Mucosa of stomach (tissue), 1 donor: ENCODE measurements around the gene NUP62.

Experiments
- H3K27me3 ChIP-seq: one replicate; pipeline ENCODE4 v1.7.0; 2013; ENCODE audit warnings: mild to moderate bottlenecking, low read length; ENCODE audit not compliant: control insufficient read depth, insufficient read depth
- H3K36me3 ChIP-seq: one replicate; pipeline ENCODE4 v1.7.0; 2013; ENCODE audit warnings: low read length; ENCODE audit not compliant: control insufficient read depth, insufficient read depth
- H3K4me1 ChIP-seq: one replicate; pipeline ENCODE4 v1.7.0; 2013; ENCODE audit warnings: mild to moderate bottlenecking, low read length; ENCODE audit not compliant: control insufficient read depth, insufficient read depth
- H3K4me3 ChIP-seq: one replicate; pipeline ENCODE4 v1.7.0; 2013; ENCODE audit warnings: low read length
- H3K9ac ChIP-seq: one replicate; pipeline ENCODE4 v1.7.0; 2013; ENCODE audit warnings: mild to moderate bottlenecking, low read length, moderate library complexity
- H3K9me3 ChIP-seq: one replicate; pipeline ENCODE4 v1.7.0; 2013; ENCODE audit warnings: mild to moderate bottlenecking, low read length, moderate library complexity; ENCODE audit not compliant: control insufficient read depth
- donor health status: Pancreatic carcinoma.

Gene NUP62

GRCh38 chr19:49920624-49921363 is 8.5 kb downstream of the NUP62 start:
- H3K36me3 ChIP-seq = no peaks in the 10 kb centered on the region
- no peaks in the 10 kb centered on the region for H3K4me1 ChIP-seq
- H3K9me3 ChIP-seq = no peaks in the 10 kb centered on the region
- H3K4me3 ChIP-seq = no peak overlapping the region
- H3K9ac ChIP-seq = no peak overlapping the region
- H3K27me3 ChIP-seq = no peaks in the 10 kb centered on the region

- peaks cover 3% of the 10 kb centered on the region for H3K36me3 ChIP-seq
- no peak overlapping the region for H3K4me3 ChIP-seq
- H3K9ac ChIP-seq = no peak overlapping the region
- no peaks in the 10 kb centered on the region for H3K4me1 ChIP-seq
- H3K9me3 ChIP-seq = no peaks in the 10 kb centered on the region
- no peaks in the 10 kb centered on the region for H3K27me3 ChIP-seq
Observed at GRCh38 chr19:49918089-49918488, 11.2 kb downstream of the NUP62 start.

- Histone ChIP-seq H3K36me3 (peaks cover 8% of the 10 kb centered on the region), H3K9me3 (no peaks in the 10 kb centered on the region), H3K4me1 (no peaks in the 10 kb centered on the region), H3K9ac (no peak overlapping the region), H3K27me3 (no peaks in the 10 kb centered on the region), H3K4me3 (no peak overlapping the region)
Observed at GRCh38 chr19:49916839-49917733, 12.2 kb downstream of the NUP62 start.

GRCh38 chr19:49915271-49915670 is 14.0 kb downstream of the NUP62 start:
- Histone ChIP-seq H3K27me3 (no peaks in the 10 kb centered on the region), H3K9ac (no peak overlapping the region), H3K9me3 (no peaks in the 10 kb centered on the region), H3K4me3 (no peak overlapping the region), H3K36me3 (peaks cover 8% of the 10 kb centered on the region), H3K4me1 (peaks cover 3% of the 10 kb centered on the region)

GRCh38 chr19:49913720-49914119 is 15.6 kb downstream of the NUP62 start:
- H3K4me1 ChIP-seq = peaks cover 3% of the 10 kb centered on the region
- no peaks in the 10 kb centered on the region for H3K27me3 ChIP-seq
- H3K36me3 ChIP-seq = peaks cover 8% of the 10 kb centered on the region
- no peaks in the 10 kb centered on the region for H3K9me3 ChIP-seq
- no peak overlapping the region for H3K4me3 ChIP-seq
- no peak overlapping the region for H3K9ac ChIP-seq

GRCh38 chr19:49912965-49913685 is 16.2 kb downstream of the NUP62 start:
- H3K9me3 ChIP-seq = no peaks in the 10 kb centered on the region
- H3K36me3 ChIP-seq = peaks cover 8% of the 10 kb centered on the region
- H3K27me3 ChIP-seq = no peaks in the 10 kb centered on the region
- H3K4me1 ChIP-seq = peaks cover 3% of the 10 kb centered on the region
- H3K9ac ChIP-seq = no peak overlapping the region
- H3K4me3 ChIP-seq = no peak overlapping the region

- H3K36me3 ChIP-seq = peaks cover 8% of the 10 kb centered on the region
- H3K9me3 ChIP-seq = no peaks in the 10 kb centered on the region
- no peaks in the 10 kb centered on the region for H3K27me3 ChIP-seq
- H3K9ac ChIP-seq = no peak overlapping the region
- H3K4me1 ChIP-seq = peaks cover 3% of the 10 kb centered on the region
- no peak overlapping the region for H3K4me3 ChIP-seq
Observed at GRCh38 chr19:49911381-49912145, 17.7 kb downstream of the NUP62 start.

GRCh38 chr19:49910179-49910578 is 19.1 kb downstream of the NUP62 start:
- Histone ChIP-seq H3K36me3 (peaks cover 8% of the 10 kb centered on the region), H3K4me1 (peaks cover 3% of the 10 kb centered on the region), H3K27me3 (no peaks in the 10 kb centered on the region), H3K9me3 (no peaks in the 10 kb centered on the region), H3K4me3 (no peak overlapping the region), H3K9ac (no peak overlapping the region)

GRCh38 chr19:49908480-49909420 is 20.6 kb downstream of the NUP62 start:
- no peaks in the 10 kb centered on the region for H3K9me3 ChIP-seq
- no peak overlapping the region for H3K4me3 ChIP-seq
- H3K4me1 ChIP-seq = peaks cover 3% of the 10 kb centered on the region
- no peak overlapping the region for H3K9ac ChIP-seq
- H3K36me3 ChIP-seq = peaks cover 8% of the 10 kb centered on the region
- H3K27me3 ChIP-seq = no peaks in the 10 kb centered on the region

GRCh38 chr19:49907745-49908446 is 21.4 kb downstream of the NUP62 start:
- Histone ChIP-seq H3K4me3 (no peak overlapping the region), H3K9ac (no peak overlapping the region), H3K4me1 (peaks cover 3% of the 10 kb centered on the region), H3K9me3 (no peaks in the 10 kb centered on the region), H3K36me3 (peaks cover 3% of the 10 kb centered on the region), H3K27me3 (no peaks in the 10 kb centered on the region)
